DND-41 (cell line): ENCODE results near the gene WARS2.

Source experiments
- ATAC-seq: fragments of 200-7000 bp; cut with Tn5 transposase; 3 replicates; pipeline ENCODE4 v1.9.1; 2021; ENCODE audit warnings: low read depth; ENCODE audit not compliant: insufficient read depth
- DNase-seq: peaks from one replicate; pipeline ENCODE4 v3.0.0-alpha.2; 2020
- H2AFZ ChIP-seq: 2 replicates; pipeline ENCODE4 v1.6.0; 2012; ENCODE audit warnings: low read depth, low read length
- H3K27ac ChIP-seq: 2 replicates; pipeline ENCODE4 v1.5.1; 2012; ENCODE audit warnings: low read length, inconsistent platforms
- H3K27me3 ChIP-seq: fragments of 200-600 bp; sonication (generic); 2 replicates; pipeline ENCODE4 v1.6.0; 2012; ENCODE audit warnings: low read length, mild to moderate bottlenecking, inconsistent platforms; ENCODE audit not compliant: insufficient read depth, poor library complexity
- H3K36me3 ChIP-seq: 2 replicates; pipeline ENCODE4 v1.5.1; 2012; ENCODE audit warnings: low read length, inconsistent platforms; ENCODE audit not compliant: insufficient read depth
- H3K4me1 ChIP-seq: 2 replicates; pipeline ENCODE4 v1.5.1; 2012; ENCODE audit warnings: mild to moderate bottlenecking, low read length; ENCODE audit not compliant: insufficient read depth
- H3K4me2 ChIP-seq: 2 replicates; pipeline ENCODE4 v1.6.0; 2012; ENCODE audit warnings: mild to moderate bottlenecking, moderate library complexity, low read length, inconsistent platforms; ENCODE audit not compliant: insufficient read depth
- H3K4me3 ChIP-seq, 2 experiments: fragments of 200-600 bp in 1 of 2; shearing (Covaris generic) in 1 of 2; 2 replicates each; pipeline ENCODE4 v1.5.1; 2012 to 2016; ENCODE audit warnings: inconsistent platforms in 2 of 2, low read length in 2 of 2, mild to moderate bottlenecking in 2 of 2, low read depth in 1 of 2, moderate library complexity in 1 of 2
- H3K79me2 ChIP-seq: 2 replicates; pipeline ENCODE4 v1.6.0; 2012; ENCODE audit warnings: low read length, inconsistent platforms; ENCODE audit not compliant: insufficient read depth
- H3K9ac ChIP-seq: 2 replicates; pipeline ENCODE4 v1.6.0; 2012; ENCODE audit warnings: low read depth, mild to moderate bottlenecking, inconsistent platforms, low read length, moderate library complexity
- H3K9me3 ChIP-seq: 2 replicates; pipeline ENCODE4 v1.5.1; 2012; ENCODE audit warnings: low read length, moderate library complexity, mild to moderate bottlenecking, inconsistent platforms; ENCODE audit not compliant: insufficient read depth, severe bottlenecking
- H4K20me1 ChIP-seq: 2 replicates; pipeline ENCODE4 v1.6.0; 2012; ENCODE audit warnings: low read length; ENCODE audit not compliant: insufficient read depth
- EZH2 ChIP-seq: IDR thresholded peaks from 3 replicates; pipeline ENCODE4 v1.6.1; 2012; ENCODE audit warnings: borderline replicate concordance, low read depth, mild to moderate bottlenecking, moderate library complexity, low read length, inconsistent platforms; ENCODE audit not compliant: severe bottlenecking
- TF ChIP-seq, protein P1 (sequence below): IDR thresholded peaks from 2 replicates; pipeline ENCODE4 v1.5.1; 2012; ENCODE audit warnings: borderline replicate concordance, low read length, moderate library complexity, mild to moderate bottlenecking; ENCODE audit not compliant: poor library complexity, severe bottlenecking; ENCODE audit errors: extremely low read depth

Gene WARS2

DNA sequence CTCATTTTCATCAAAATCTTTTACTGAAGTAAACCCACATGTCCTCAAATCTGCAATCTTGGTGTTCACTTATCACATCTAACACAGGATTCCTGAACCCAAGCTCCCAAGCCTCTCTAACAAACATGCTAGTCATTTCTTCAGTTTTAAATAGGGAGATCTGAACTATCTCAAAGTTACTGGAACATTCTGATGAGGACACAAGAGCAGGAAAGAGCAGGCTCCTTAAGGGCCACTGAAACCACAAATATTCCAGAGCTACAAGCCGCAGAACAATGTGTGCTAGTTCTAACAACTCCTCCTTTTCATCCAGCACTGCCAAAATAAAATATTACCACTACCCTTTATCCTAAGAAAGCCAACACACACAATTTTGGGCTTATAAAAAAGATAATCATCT lies 38.9 kb downstream of the WARS2 start:
- Histone ChIP-seq H3K27me3 (no peaks in the 10 kb centered on the region), H4K20me1 (no peaks in the 10 kb centered on the region), H3K4me1 (no peaks in the 10 kb centered on the region), H3K4me3 (no peak overlapping the region), H3K79me2 (no peaks in the 10 kb centered on the region), H3K4me2 (no peak overlapping the region), H3K9me3 (no peaks in the 10 kb centered on the region), H3K27ac (no peak overlapping the region), H2AFZ (no peak overlapping the region), H3K9ac (no peak overlapping the region), H3K36me3 (no peaks in the 10 kb centered on the region)
- ATAC-seq: no peak
- TF ChIP-seq, protein P1, sequence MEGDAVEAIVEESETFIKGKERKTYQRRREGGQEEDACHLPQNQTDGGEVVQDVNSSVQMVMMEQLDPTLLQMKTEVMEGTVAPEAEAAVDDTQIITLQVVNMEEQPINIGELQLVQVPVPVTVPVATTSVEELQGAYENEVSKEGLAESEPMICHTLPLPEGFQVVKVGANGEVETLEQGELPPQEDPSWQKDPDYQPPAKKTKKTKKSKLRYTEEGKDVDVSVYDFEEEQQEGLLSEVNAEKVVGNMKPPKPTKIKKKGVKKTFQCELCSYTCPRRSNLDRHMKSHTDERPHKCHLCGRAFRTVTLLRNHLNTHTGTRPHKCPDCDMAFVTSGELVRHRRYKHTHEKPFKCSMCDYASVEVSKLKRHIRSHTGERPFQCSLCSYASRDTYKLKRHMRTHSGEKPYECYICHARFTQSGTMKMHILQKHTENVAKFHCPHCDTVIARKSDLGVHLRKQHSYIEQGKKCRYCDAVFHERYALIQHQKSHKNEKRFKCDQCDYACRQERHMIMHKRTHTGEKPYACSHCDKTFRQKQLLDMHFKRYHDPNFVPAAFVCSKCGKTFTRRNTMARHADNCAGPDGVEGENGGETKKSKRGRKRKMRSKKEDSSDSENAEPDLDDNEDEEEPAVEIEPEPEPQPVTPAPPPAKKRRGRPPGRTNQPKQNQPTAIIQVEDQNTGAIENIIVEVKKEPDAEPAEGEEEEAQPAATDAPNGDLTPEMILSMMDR: no peak
- TF ChIP-seq EZH2: no peak
- DNase-seq: no peak

DNA sequence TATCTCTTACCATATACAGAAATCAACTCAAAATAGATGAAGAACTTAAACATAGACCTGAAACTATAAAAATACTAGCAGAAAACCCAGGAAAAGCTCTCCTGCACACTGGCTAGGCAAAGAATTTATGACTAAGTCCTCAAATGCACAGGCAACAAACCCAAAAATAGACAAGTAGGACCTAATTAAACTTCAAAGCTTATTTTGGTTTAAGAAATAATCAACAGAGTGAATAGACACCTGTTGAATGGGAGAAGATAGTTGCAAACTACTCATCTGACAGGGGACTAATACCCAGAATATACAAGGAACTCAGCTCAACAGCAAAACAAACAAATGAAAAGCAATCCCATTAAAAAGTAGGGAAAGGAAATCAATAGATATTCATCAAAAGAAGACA lies 40.7 kb downstream of the WARS2 start:
- no peaks in the 10 kb centered on the region for H4K20me1 ChIP-seq
- no peaks in the 10 kb centered on the region for H3K9me3 ChIP-seq
- H2AFZ ChIP-seq: no peak overlapping the region
- no peaks in the 10 kb centered on the region for H3K36me3 ChIP-seq
- no peak for ATAC-seq
- DNase-seq: no peak
- no peaks in the 10 kb centered on the region for H3K4me1 ChIP-seq
- no peak overlapping the region for H3K4me2 ChIP-seq
- no peak overlapping the region for H3K9ac ChIP-seq
- H3K27me3 ChIP-seq: no peaks in the 10 kb centered on the region
- H3K79me2 ChIP-seq: no peaks in the 10 kb centered on the region
- TF ChIP-seq EZH2: no peak
- TF ChIP-seq, protein P1: no peak
- no peak overlapping the region for H3K27ac ChIP-seq
- H3K4me3 ChIP-seq: no peak overlapping the region

DNA sequence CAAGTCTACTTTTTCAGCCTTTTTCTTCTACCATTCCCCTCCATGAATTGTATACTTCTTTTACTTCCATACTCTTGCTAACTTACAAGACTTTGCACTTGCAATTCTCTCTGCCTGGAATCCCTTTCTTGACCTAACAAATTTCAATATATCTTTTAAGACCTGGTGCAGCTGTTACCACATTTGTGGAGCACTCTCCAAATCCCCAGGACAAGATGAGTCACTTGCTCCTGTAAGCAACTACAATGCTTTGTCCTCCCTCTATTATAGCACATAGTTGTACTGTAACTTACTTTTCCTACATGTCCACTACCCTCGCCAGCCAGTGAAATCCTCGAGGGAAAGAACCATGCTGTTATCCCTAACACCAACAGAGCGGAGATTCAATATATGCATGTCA lies 43.1 kb downstream of the WARS2 start:
- TF ChIP-seq, protein P1: no peak
- TF ChIP-seq EZH2: no peak
- Histone ChIP-seq H3K9ac (no peak overlapping the region), H4K20me1 (no peaks in the 10 kb centered on the region), H2AFZ (no peak overlapping the region), H3K4me1 (no peaks in the 10 kb centered on the region), H3K79me2 (no peaks in the 10 kb centered on the region), H3K27ac (no peak overlapping the region), H3K36me3 (no peaks in the 10 kb centered on the region), H3K27me3 (no peaks in the 10 kb centered on the region), H3K4me2 (no peak overlapping the region), H3K9me3 (no peaks in the 10 kb centered on the region), H3K4me3 (no peak overlapping the region)
- no peak for DNase-seq
- no peak for ATAC-seq

DNA sequence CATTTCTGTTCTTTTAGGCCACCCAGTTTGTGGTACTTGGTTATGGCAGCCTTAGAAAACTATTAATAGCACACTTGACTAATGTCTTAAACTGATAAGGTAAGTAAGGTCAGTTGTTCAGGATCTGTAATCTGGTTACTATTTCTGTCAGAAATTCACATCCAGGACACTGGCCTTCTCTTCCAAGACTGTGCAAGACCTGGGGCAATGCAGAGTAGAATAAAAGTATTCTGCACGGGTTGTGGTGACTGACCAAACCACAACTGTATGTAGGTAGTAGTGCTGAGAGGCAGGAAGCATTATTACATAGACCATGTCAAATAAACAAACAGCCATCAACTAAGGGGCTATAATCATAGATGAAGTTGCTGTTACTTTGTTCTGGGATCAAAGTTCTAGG lies 46.7 kb downstream of the WARS2 start:
- H3K4me1 ChIP-seq: no peaks in the 10 kb centered on the region
- H3K27ac ChIP-seq: no peak overlapping the region
- H3K4me3 ChIP-seq: no peak overlapping the region
- no peaks in the 10 kb centered on the region for H3K36me3 ChIP-seq
- no peak overlapping the region for H3K4me2 ChIP-seq
- no peak overlapping the region for H2AFZ ChIP-seq
- no peaks in the 10 kb centered on the region for H4K20me1 ChIP-seq
- no peaks in the 10 kb centered on the region for H3K79me2 ChIP-seq
- H3K9me3 ChIP-seq: peaks cover 4% of the 10 kb centered on the region
- no peak for ATAC-seq
- H3K9ac ChIP-seq: no peak overlapping the region
- TF ChIP-seq, protein P1: no peak
- TF ChIP-seq EZH2: no peak
- DNase-seq: no peak
- no peaks in the 10 kb centered on the region for H3K27me3 ChIP-seq
